H9 (cell line): ENCODE measurements around the gene CCDC116. TPM values are rescaled to one million over a fixed set of nuclear protein-coding genes. Genes with fewer than 3 reads are reported as not detected.

Experiments used
- DNase-seq: peaks from one replicate; pipeline ENCODE4 v3.0.0-alpha.2; 2017
- H2AFZ ChIP-seq: one replicate; pipeline ENCODE4 v1.6.1; 2013; ENCODE audit warnings: mild to moderate bottlenecking, low read length, control low read depth, moderate library complexity
- H2AK5ac ChIP-seq: 2 replicates; pipeline ENCODE4 v1.6.1; 2013; ENCODE audit warnings: low read length, control low read depth, mixed read lengths; ENCODE audit not compliant: insufficient read length
- H2BK120ac ChIP-seq: one replicate; pipeline ENCODE4 v1.6.1; 2013; ENCODE audit warnings: low read depth, mild to moderate bottlenecking, low read length, control low read depth, inconsistent platforms; ENCODE audit not compliant: poor library complexity, severe bottlenecking
- H2BK12ac ChIP-seq: 2 replicates; pipeline ENCODE4 v1.6.1; 2013; ENCODE audit warnings: low read length, control low read depth, mixed read lengths, low read depth; ENCODE audit not compliant: insufficient read length
- H2BK15ac ChIP-seq: 2 replicates; pipeline ENCODE4 v1.6.1; 2013; ENCODE audit warnings: low read depth, low read length, control low read depth
- H2BK20ac ChIP-seq: one replicate; pipeline ENCODE4 v1.6.1; 2013; ENCODE audit warnings: low read depth, mild to moderate bottlenecking, low read length, control low read depth, inconsistent platforms; ENCODE audit not compliant: poor library complexity, severe bottlenecking
- H2BK5ac ChIP-seq: 2 replicates; pipeline ENCODE4 v1.6.1; 2013; ENCODE audit warnings: low read length, control low read depth, mixed read lengths; ENCODE audit not compliant: insufficient read length
- H3K14ac ChIP-seq: 2 replicates; pipeline ENCODE4 v1.6.1; 2013; ENCODE audit warnings: low read length, control low read depth; ENCODE audit not compliant: insufficient read depth
- H3K18ac ChIP-seq: 2 replicates; pipeline ENCODE4 v1.6.1; 2013; ENCODE audit warnings: low read depth, mild to moderate bottlenecking, mixed read lengths, low read length, control low read depth; ENCODE audit not compliant: insufficient read length
- H3K23ac ChIP-seq: 2 replicates; pipeline ENCODE4 v1.6.1; 2013; ENCODE audit warnings: low read length, control low read depth, mixed read lengths, low read depth; ENCODE audit not compliant: insufficient read length
- H3K23me2 ChIP-seq: 2 replicates; pipeline ENCODE4 v1.6.1; 2013; ENCODE audit warnings: low read depth, mild to moderate bottlenecking, mixed read lengths, low read length, control low read depth; ENCODE audit not compliant: insufficient read length, poor library complexity, severe bottlenecking
- H3K27ac ChIP-seq: 2 replicates; pipeline ENCODE4 v1.5.1; 2013; ENCODE audit warnings: low read length, control low read depth, mixed read lengths, low read depth; ENCODE audit not compliant: insufficient read length
- H3K27me3 ChIP-seq: 2 replicates; pipeline ENCODE4 v1.6.1; 2013; ENCODE audit warnings: low read length, control low read depth, inconsistent platforms; ENCODE audit not compliant: insufficient read depth
- H3K4ac ChIP-seq: 2 replicates; pipeline ENCODE4 v1.6.1; 2013; ENCODE audit warnings: low read depth, mild to moderate bottlenecking, control low read depth, inconsistent platforms, low read length, moderate library complexity
- H3K4me1 ChIP-seq: 2 replicates; pipeline ENCODE4 v1.6.1; 2013; ENCODE audit warnings: low read length, control low read depth, inconsistent platforms; ENCODE audit not compliant: insufficient read depth
- H3K4me2 ChIP-seq: 2 replicates; pipeline ENCODE4 v1.6.1; 2013; ENCODE audit warnings: low read length, control low read depth, mixed read lengths; ENCODE audit not compliant: insufficient read length, insufficient read depth
- H3K56ac ChIP-seq: 2 replicates; pipeline ENCODE4 v1.6.1; 2013; ENCODE audit warnings: low read depth, mild to moderate bottlenecking, mixed read lengths, low read length, control low read depth; ENCODE audit not compliant: insufficient read length
- H3K79me1 ChIP-seq: 2 replicates; pipeline ENCODE4 v1.6.1; 2013; ENCODE audit warnings: low read depth, mild to moderate bottlenecking, moderate library complexity, low read length, control low read depth, inconsistent platforms; ENCODE audit not compliant: insufficient read depth, poor library complexity, severe bottlenecking
- H3K79me2 ChIP-seq: 2 replicates; pipeline ENCODE4 v1.6.1; 2013; ENCODE audit warnings: low read length, control low read depth, inconsistent platforms; ENCODE audit not compliant: insufficient read depth
- H3K9ac ChIP-seq: 2 replicates; pipeline ENCODE4 v1.6.1; 2013; ENCODE audit warnings: low read length, control low read depth, mixed read lengths; ENCODE audit not compliant: insufficient read length; ENCODE audit errors: extremely low read depth
- H3K9me3 ChIP-seq: one replicate; pipeline ENCODE4 v1.6.1; 2013; ENCODE audit warnings: low read depth, low read length, inconsistent platforms; ENCODE audit not compliant: control insufficient read depth
- H3T11ph ChIP-seq: one replicate; pipeline ENCODE4 v1.6.1; 2013; ENCODE audit warnings: mild to moderate bottlenecking, low read length, control low read depth, inconsistent platforms
- H4K20me1 ChIP-seq: one replicate; pipeline ENCODE4 v1.6.1; 2013; ENCODE audit not compliant: control insufficient read depth, insufficient read length, insufficient read depth
- H4K5ac ChIP-seq: 2 replicates; pipeline ENCODE4 v1.6.1; 2013; ENCODE audit warnings: low read depth, mild to moderate bottlenecking, mixed read lengths, low read length, control low read depth; ENCODE audit not compliant: insufficient read length
- H4K8ac ChIP-seq: replicated peaks from 2 replicates; pipeline ENCODE4 v1.6.1; 2013; ENCODE audit warnings: low read length, control low read depth, mixed read lengths, low read depth; ENCODE audit not compliant: insufficient read length
- H4K91ac ChIP-seq: 2 replicates; pipeline ENCODE4 v1.6.1; 2013; ENCODE audit warnings: low read depth, mild to moderate bottlenecking, moderate library complexity, mixed read lengths, low read length, control low read depth; ENCODE audit not compliant: insufficient read length
- H3K27ac Mint-ChIP-seq, 3 experiments: 2 replicates in 2 of 3; 3 replicates in 1 of 3; pipeline ENCODE4 v1.8.0; 2020 to 2021; ENCODE audit warnings: mixed read lengths in 3 of 3, mild to moderate bottlenecking in 1 of 3, moderate library complexity in 1 of 3
- H3K27me3 Mint-ChIP-seq: 2 replicates; pipeline ENCODE4 v1.8.0; 2021; ENCODE audit warnings: low read depth, mild to moderate bottlenecking, moderate library complexity, mixed read lengths
- H3K36me3 Mint-ChIP-seq, 3 experiments: 2 replicates in 2 of 3; 3 replicates in 1 of 3; pipeline ENCODE4 v1.8.0; 2020 to 2021; ENCODE audit warnings: low read depth in 3 of 3, mixed read lengths in 3 of 3; ENCODE audit not compliant: insufficient read depth in 1 of 3
- H3K4me1 Mint-ChIP-seq, 2 experiments: 2 replicates each; pipeline ENCODE4 v1.8.0; 2020; ENCODE audit warnings: mixed read lengths in 2 of 2
- H3K4me3 Mint-ChIP-seq, 2 experiments: 2 replicates in 1 of 2; 3 replicates in 1 of 2; pipeline ENCODE4 v1.8.0; 2020 to 2021; ENCODE audit warnings: mild to moderate bottlenecking in 2 of 2, mixed read lengths in 2 of 2, moderate library complexity in 1 of 2
- H3K9me3 Mint-ChIP-seq, 2 experiments: 2 replicates in 1 of 2; 3 replicates in 1 of 2; pipeline ENCODE4 v1.8.0; 2020; ENCODE audit warnings: mild to moderate bottlenecking in 2 of 2, mixed read lengths in 2 of 2, moderate library complexity in 1 of 2
- WGBS: extraction: QIAGEN DNeasy Blood & Tissue Kit; methylation state at CpG from one replicate; pipeline ENCODE4 v1.1.7; 2013; ENCODE audit warnings: missing lambda C conversion rate, low lambda C conversion rate, mixed read lengths; ENCODE audit not compliant: insufficient read length; ENCODE audit errors: extremely low coverage; 5-methylcytosine and 5-hydroxymethylcytosine counted together
- total RNA-seq: library from RNA; stranded (reverse); gene quantifications from 2 replicates; pipeline ENCODE4 v1.2.1, GENCODE V29; 2021
- TF ChIP-seq, protein P1 (sequence below): fragments of 200-600 bp; sonication (generic); conservative IDR thresholded peaks from 3 replicates; pipeline ENCODE4 v1.8.0; 2021; ENCODE audit warnings: antibody characterized with exemption, mild to moderate bottlenecking

CCDC116 gene
- total RNA-seq, 1 experiment from 2014 or later = 0.63 TPM

DNA sequence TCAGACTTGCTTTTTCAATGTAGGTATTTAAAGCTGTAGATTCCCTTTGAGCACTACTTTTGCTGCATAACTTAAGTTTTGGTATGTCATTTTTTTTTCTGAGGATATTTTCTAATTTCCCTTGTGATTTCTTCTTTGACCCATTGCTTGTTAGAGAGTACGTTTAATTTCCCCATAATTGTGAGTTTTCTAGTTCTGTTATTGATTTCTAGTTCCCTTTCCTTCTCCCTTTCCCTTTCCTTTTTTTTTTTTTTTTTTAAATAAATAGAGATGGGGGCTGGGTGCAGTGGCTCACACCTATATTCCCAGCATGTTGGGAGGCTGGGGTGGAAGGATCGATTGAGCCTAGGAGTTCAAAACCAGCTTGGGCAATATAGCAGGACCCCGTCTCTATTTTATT lies 34.3 kb upstream of the CCDC116 start:
- Histone ChIP-seq H3K79me1 (peaks cover 14% of the 10 kb centered on the region), H4K8ac (no peak overlapping the region), H2AFZ (no peak overlapping the region), H4K5ac (no peak overlapping the region), H2BK5ac (no peak overlapping the region), H3K4ac (no peak overlapping the region), H2BK20ac (no peak overlapping the region), H2BK12ac (no peak overlapping the region), H3K18ac (no peak overlapping the region), H3K27me3 (no peaks in the 10 kb centered on the region), H3K4me2 (no peak overlapping the region), H2BK120ac (no peak overlapping the region), H3K23ac (no peak overlapping the region), H3K4me1 (no peaks in the 10 kb centered on the region), H2AK5ac (no peak overlapping the region), H3K56ac (no peak overlapping the region), H4K91ac (no peak overlapping the region), H2BK15ac (no peak overlapping the region), H3K9me3 (no peaks in the 10 kb centered on the region), H3K79me2 (peaks cover 22% of the 10 kb centered on the region; the same call in 1 of the 2 replicates), H3K9ac (no peak overlapping the region), H3K14ac (no peak overlapping the region), H3T11ph (no peak overlapping the region), H4K20me1 (peaks cover 5% of the 10 kb centered on the region), H3K23me2 (peaks cover 3% of the 10 kb centered on the region), H3K27ac (no peak overlapping the region)
- Mint-ChIP-seq H3K4me3 (no peak overlapping the region), H3K27me3 (no peaks in the 10 kb centered on the region), H3K9me3 (no peaks in the 10 kb centered on the region), H3K27ac (peak overlapping the region in 2 of 3 experiments; percentile 6 to 37; a peak in 1 of 7 replicates), H3K36me3 (peaks cover 27 to 48% (median 46%) of the 10 kb centered on the region in 3 experiments; a peak in 6 of 7 replicates), H3K4me1 (peaks cover 3 to 8% of the 10 kb centered on the region in 2 experiments)
- TF ChIP-seq, protein P1, sequence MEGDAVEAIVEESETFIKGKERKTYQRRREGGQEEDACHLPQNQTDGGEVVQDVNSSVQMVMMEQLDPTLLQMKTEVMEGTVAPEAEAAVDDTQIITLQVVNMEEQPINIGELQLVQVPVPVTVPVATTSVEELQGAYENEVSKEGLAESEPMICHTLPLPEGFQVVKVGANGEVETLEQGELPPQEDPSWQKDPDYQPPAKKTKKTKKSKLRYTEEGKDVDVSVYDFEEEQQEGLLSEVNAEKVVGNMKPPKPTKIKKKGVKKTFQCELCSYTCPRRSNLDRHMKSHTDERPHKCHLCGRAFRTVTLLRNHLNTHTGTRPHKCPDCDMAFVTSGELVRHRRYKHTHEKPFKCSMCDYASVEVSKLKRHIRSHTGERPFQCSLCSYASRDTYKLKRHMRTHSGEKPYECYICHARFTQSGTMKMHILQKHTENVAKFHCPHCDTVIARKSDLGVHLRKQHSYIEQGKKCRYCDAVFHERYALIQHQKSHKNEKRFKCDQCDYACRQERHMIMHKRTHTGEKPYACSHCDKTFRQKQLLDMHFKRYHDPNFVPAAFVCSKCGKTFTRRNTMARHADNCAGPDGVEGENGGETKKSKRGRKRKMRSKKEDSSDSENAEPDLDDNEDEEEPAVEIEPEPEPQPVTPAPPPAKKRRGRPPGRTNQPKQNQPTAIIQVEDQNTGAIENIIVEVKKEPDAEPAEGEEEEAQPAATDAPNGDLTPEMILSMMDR = no peak
- WGBS = no CpG with 5 or more reads among the region's 3 CpGs
- no peak for DNase-seq
